ENCODE measurements around the gene LCNL1.

DNA sequence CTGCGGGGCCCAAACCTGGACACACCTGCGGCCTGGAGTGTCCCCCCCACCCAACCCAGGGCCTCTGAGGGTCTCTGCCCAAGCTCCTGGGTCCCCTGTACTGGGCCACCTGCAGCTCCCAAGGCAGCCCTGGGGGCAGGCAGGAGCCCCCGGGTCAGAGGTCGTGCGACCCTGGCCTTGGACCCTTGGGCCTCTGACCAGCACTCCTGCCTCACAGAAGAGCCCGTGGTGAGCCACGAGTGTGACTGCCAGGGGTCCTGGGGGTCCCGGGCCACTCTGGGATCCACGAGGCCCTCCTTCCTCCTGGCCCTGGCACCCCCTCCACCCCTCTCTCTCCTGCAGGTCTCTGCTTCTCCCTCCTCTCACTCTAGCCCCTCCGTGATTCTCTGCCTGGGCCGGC, 10.5 kb upstream of the LCNL1 start:
- TF ChIP-seq CTCF (IDR thresholded peaks at IDR 0.05), result no peak
- no peak for TF ChIP-seq POLR2A (IDR thresholded peaks at IDR 0.05)
